ENCODE measurements around the gene KCNA10.

DNA sequence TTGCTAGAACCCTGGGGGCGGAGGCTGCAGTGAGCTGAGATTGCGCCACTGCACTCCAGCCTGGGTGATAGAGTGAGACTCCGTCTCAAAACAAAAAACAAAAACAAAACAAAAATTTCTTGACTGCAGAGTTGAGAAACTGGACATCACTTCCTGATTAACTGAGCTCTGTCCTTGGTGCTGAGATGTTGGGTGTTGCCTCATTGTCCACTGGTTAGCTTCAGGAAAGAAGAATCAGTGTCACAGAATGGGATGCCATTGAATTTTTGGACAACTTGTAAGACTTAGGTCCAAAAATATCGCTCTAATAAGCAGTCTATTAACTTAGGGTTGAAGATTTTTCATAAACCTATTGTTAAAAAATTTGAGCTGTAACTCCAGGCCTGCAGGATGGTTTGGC is 23.8 kb upstream of the KCNA10 start:
- TF ChIP-seq ZBTB7A (tag by site-specific recombination; IDR thresholded peaks at IDR 0.05; ENCODE audit: low read depth) (no peak), ZNF544 (tag by site-specific recombination; IDR thresholded peaks at IDR 0.05) (no peak), KLF1 (tag by site-specific recombination; IDR thresholded peaks at IDR 0.05) (no peak), ZNF585B (tag by site-specific recombination; IDR thresholded peaks at IDR 0.05) (no peak), BCL11B (tag by site-specific recombination; IDR thresholded peaks at IDR 0.05; ENCODE audit: low read depth) (no peak), ZNF184 (tag by site-specific recombination; IDR thresholded peaks at IDR 0.05) (no peak), ZNF843 (tag by site-specific recombination; IDR thresholded peaks at IDR 0.05) (no peak), ZNF121 (tag by site-specific recombination; IDR thresholded peaks at IDR 0.05) (no peak), ZNF311 (tag by site-specific recombination; IDR thresholded peaks at IDR 0.05; ENCODE audit: borderline replicate concordance) (no peak), ZNF416 (tag by site-specific recombination; IDR thresholded peaks at IDR 0.05) (no peak), ZNF324 (tag by site-specific recombination; IDR thresholded peaks at IDR 0.05) (no peak)
- TF ChIP-seq, protein P1, sequence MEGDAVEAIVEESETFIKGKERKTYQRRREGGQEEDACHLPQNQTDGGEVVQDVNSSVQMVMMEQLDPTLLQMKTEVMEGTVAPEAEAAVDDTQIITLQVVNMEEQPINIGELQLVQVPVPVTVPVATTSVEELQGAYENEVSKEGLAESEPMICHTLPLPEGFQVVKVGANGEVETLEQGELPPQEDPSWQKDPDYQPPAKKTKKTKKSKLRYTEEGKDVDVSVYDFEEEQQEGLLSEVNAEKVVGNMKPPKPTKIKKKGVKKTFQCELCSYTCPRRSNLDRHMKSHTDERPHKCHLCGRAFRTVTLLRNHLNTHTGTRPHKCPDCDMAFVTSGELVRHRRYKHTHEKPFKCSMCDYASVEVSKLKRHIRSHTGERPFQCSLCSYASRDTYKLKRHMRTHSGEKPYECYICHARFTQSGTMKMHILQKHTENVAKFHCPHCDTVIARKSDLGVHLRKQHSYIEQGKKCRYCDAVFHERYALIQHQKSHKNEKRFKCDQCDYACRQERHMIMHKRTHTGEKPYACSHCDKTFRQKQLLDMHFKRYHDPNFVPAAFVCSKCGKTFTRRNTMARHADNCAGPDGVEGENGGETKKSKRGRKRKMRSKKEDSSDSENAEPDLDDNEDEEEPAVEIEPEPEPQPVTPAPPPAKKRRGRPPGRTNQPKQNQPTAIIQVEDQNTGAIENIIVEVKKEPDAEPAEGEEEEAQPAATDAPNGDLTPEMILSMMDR (tag by site-specific recombination; IDR thresholded peaks at IDR 0.05), result no peak
- TF ChIP-seq, protein P2, sequence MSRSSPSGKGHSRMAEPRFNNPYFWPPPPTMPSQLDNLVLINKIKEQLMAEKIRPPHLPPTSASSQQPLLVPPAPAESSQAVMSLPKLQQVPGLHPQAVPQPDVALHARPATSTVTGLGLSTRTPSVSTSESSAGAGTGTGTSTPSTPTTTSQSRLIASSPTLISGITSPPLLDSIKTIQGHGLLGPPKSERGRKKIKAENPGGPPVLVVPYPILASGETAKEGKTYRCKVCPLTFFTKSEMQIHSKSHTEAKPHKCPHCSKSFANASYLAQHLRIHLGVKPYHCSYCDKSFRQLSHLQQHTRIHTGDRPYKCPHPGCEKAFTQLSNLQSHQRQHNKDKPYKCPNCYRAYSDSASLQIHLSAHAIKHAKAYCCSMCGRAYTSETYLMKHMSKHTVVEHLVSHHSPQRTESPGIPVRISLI (tag by site-specific recombination; IDR thresholded peaks at IDR 0.05), result no peak
